GM12891 (cell line): ENCODE measurements around the gene TMSB4X.
"Not testable (repeated sequence)": the region's sequence is repeated elsewhere in the genome, so short reads cannot be mapped to it uniquely, and the experiment has no call there.

ENCODE experiments used
- POLR2A ChIP-seq: IDR thresholded peaks from 2 replicates; pipeline ENCODE4 v1.6.1; 2011; ENCODE audit warnings: low read depth, low read length, control low read depth
- POLR2AphosphoS5 ChIP-seq: IDR thresholded peaks from 2 replicates; pipeline ENCODE4 v1.6.1; 2011; ENCODE audit warnings: low read depth, low read length, control low read depth
- SPI1 ChIP-seq: IDR thresholded peaks from 2 replicates; pipeline ENCODE4 v1.6.1; 2011; ENCODE audit warnings: low read depth, low read length, control low read depth
- TAF1 ChIP-seq: IDR thresholded peaks from 2 replicates; pipeline ENCODE4 v1.6.1; 2011; ENCODE audit warnings: low read depth, low read length, control low read depth

DNA sequence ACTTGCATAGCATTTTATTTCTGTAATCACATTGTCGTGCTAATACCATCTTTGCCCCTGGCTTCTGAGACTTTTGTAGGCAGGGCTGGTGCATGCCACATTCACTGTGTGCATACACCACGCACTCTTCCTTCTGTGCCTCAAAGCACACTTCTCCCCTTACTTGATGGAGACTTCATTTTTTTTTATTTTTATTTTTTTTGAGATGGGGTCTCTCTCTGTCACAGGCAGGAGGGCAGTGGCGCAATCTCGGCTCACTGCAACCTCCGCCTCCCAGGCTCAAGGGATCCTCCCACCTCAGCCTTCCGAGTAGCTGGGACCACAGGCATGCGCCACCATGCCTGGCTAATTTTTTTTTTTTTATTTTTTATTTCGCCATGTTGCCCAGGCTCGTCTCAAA is 5.1 kb downstream of the TMSB4X start:
- not testable (repeated sequence) for TF ChIP-seq TAF1, POLR2A, POLR2AphosphoS5, SPI1
